HEK293T (cell line): ENCODE results near the gene RADX.

Source experiments
- ARNT ChIP-seq: fragments of 450-650 bp; IDR thresholded peaks from 2 replicates; pipeline ENCODE4 v1.6.1; 2017; ENCODE audit warnings: mild to moderate bottlenecking
- BHLHE40 ChIP-seq: fragments of 450-650 bp; IDR thresholded peaks from 2 replicates; pipeline ENCODE4 v1.6.1; 2016; ENCODE audit warnings: mild to moderate bottlenecking, moderate library complexity, borderline replicate concordance
- ELF4 ChIP-seq: fragments of 450-650 bp; IDR thresholded peaks from 2 replicates; pipeline ENCODE4 v1.6.1; 2017; ENCODE audit warnings: antibody characterized with exemption
- FOXM1 ChIP-seq: fragments of 450-650 bp; IDR thresholded peaks from 2 replicates; pipeline ENCODE4 v1.6.1; 2017; ENCODE audit warnings: mild to moderate bottlenecking, borderline replicate concordance
- L3MBTL2 ChIP-seq: fragments of 450-650 bp; conservative IDR thresholded peaks from 2 replicates; pipeline ENCODE4 v1.6.1; 2016; ENCODE audit warnings: mild to moderate bottlenecking
- LEF1 ChIP-seq: fragments of 450-650 bp; IDR thresholded peaks from 2 replicates; pipeline ENCODE4 v1.6.1; 2017; ENCODE audit warnings: mild to moderate bottlenecking, borderline replicate concordance
- PKNOX1 ChIP-seq: fragments of 450-650 bp; IDR thresholded peaks from 2 replicates; pipeline ENCODE4 v1.6.1; 2016
- SP1 ChIP-seq: fragments of 450-650 bp; IDR thresholded peaks from 2 replicates; pipeline ENCODE4 v1.6.1; 2017
- SUZ12 ChIP-seq: fragments of 450-650 bp; IDR thresholded peaks from 2 replicates; pipeline ENCODE4 v1.6.1; 2016; ENCODE audit warnings: mild to moderate bottlenecking
- ZNF384 ChIP-seq: fragments of 450-650 bp; IDR thresholded peaks from 2 replicates; pipeline ENCODE4 v1.6.1; 2016

DNA sequence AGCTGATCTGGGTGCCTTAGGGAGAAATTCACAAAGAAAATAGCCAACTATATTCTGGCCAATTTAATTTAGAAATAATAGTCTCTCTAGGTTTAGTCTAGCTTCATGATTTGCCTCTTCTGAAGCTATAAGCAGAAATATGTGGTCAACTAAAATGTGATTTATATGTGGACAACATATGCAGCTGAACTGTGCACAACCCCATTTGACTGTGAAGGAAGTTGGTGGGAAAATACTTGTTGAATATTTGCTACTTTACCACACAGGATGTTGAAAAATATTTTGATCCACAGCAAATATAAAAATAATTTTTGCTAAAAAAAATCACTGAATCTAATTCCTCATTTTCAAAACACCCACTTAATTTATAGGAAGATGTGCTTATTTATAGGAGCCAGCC lies 99.0 kb downstream of the RADX start:
- TF ChIP-seq SP1 (no peak), BHLHE40 (no peak), PKNOX1 (no peak), ZNF384 (no peak), FOXM1 (no peak), ELF4 (no peak), L3MBTL2 (no peak), LEF1 (no peak), ARNT (no peak), SUZ12 (no peak)
